ENCODE results near the gene GRAPL.
"Not testable (repeated sequence)": the region's sequence is repeated elsewhere in the genome, so short reads cannot be mapped to it uniquely, and the experiment has no call there.

- not testable (repeated sequence) for TF ChIP-seq POLR2A (IDR thresholded peaks at IDR 0.05; ENCODE audit: low read depth, low read length); POLR2AphosphoS5 (IDR thresholded peaks at IDR 0.05; ENCODE audit: low read depth, low read length); TAF1 (IDR thresholded peaks at IDR 0.05; ENCODE audit: borderline replicate concordance, low read depth, low read length)
These were observed 8.7 kb downstream of the GRAPL start for GRCh38 chr17:19136138-19136537.
